Measurements from ENCODE around the gene TSSK1B. TPM values are rescaled to one million over a fixed set of nuclear protein-coding genes. Genes with fewer than 3 reads are reported as not detected.

The TSSK1B gene
- total and polyA plus RNA-seq, 4 donors = 0.06 to 0.28 (median 0.14) TPM; not detected in 1

DNA sequence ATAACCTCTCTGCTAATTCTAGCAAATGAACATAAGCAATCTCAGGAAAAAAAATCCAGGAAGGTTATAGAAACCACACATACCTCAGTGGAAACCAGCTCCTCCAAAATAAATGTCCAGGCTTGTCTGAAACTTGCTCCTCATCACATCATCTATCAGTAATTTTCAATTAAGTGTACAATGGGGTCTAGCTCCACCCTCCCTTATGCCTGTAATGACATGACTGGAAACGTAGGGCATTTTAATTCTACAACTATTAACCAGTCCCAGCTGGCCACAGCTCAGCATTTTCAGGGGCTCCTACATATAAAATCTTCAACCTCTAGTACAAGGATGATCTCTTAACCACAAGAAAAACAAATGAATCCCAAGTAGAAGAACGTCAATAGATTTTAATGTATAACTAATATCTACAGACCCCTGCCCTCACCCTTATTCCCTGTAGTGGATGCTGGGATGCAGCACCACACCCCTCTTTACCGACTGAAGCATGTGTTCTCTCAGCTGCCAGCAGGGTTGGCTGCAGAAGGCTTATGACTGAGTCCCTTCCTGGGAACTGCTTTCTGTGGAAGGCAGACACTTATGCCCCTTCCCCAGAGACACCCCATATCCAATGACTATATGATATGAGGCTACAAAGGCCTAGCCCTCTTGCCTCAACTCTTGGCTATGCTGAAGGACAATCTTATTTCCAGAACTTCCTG, 6.8 kb downstream of the TSSK1B start:
- DNase-seq = no peak
- no peak overlapping the region for H3K9ac ChIP-seq (ENCODE audit: insufficient read depth in 1 of 2, low read length in 2 of 2)
- H3K27ac ChIP-seq (ENCODE audit: low read depth in 1 of 2, low read length in 1 of 2) = no peak overlapping the region
- no peaks in the 10 kb centered on the region for H3K36me3 ChIP-seq (ENCODE audit: control insufficient read depth in 4 of 4, insufficient read depth in 4 of 4, low read length in 4 of 4)
- H3K4me1 ChIP-seq (ENCODE audit: control insufficient read depth in 5 of 5, insufficient read depth in 5 of 5, low read length in 5 of 5) = no peaks in the 10 kb centered on the region
- ATAC-seq (ENCODE audit: insufficient read depth, low FRiP score) = no peak
- TF ChIP-seq, protein P1, sequence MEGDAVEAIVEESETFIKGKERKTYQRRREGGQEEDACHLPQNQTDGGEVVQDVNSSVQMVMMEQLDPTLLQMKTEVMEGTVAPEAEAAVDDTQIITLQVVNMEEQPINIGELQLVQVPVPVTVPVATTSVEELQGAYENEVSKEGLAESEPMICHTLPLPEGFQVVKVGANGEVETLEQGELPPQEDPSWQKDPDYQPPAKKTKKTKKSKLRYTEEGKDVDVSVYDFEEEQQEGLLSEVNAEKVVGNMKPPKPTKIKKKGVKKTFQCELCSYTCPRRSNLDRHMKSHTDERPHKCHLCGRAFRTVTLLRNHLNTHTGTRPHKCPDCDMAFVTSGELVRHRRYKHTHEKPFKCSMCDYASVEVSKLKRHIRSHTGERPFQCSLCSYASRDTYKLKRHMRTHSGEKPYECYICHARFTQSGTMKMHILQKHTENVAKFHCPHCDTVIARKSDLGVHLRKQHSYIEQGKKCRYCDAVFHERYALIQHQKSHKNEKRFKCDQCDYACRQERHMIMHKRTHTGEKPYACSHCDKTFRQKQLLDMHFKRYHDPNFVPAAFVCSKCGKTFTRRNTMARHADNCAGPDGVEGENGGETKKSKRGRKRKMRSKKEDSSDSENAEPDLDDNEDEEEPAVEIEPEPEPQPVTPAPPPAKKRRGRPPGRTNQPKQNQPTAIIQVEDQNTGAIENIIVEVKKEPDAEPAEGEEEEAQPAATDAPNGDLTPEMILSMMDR (IDR thresholded peaks at IDR 0.05; ENCODE audit: control extremely low read depth, extremely low read depth) = no peak
- H3K4me3 ChIP-seq = no peak overlapping the region
- WGBS, 2 donors = 84% methylated on average over 3 of the region's 3 CpGs
- H3K9me3 ChIP-seq (ENCODE audit: control insufficient read depth in 4 of 4, insufficient read depth in 3 of 4, low read length in 3 of 4) = no peaks in the 10 kb centered on the region
- no peaks in the 10 kb centered on the region for H3K27me3 ChIP-seq (ENCODE audit: control insufficient read depth in 3 of 3, insufficient read depth in 3 of 3, low read length in 2 of 3)

DNA sequence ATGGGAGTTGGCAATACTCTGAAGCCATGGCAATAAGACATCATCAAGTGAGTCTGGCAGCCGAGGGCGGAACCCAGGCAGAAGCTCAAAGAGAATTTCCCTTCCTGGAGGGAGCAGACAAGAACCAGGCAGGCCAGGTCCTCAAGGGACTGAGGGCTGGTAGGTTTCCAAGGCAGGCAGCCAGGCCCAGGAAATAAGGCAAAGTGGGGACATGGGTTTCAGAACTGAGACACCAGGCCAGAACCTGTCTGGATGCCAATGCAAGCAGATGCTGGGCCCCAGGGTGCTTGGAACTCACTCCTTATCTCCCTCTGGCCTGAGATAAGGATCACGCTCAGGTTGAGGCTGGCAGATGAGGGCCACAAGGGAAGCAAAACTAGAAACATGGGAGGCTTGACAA, 8.9 kb downstream of the TSSK1B start:
- ATAC-seq (ENCODE audit: insufficient read depth, low FRiP score) = no peak
- TF ChIP-seq, protein P1 (IDR thresholded peaks at IDR 0.05; ENCODE audit: control extremely low read depth, extremely low read depth) = no peak
- no peaks in the 10 kb centered on the region for H3K9me3 ChIP-seq (ENCODE audit: control insufficient read depth in 4 of 4, insufficient read depth in 3 of 4, low read length in 3 of 4)
- no peak overlapping the region for H3K9ac ChIP-seq (ENCODE audit: insufficient read depth in 1 of 2, low read length in 2 of 2)
- no peaks in the 10 kb centered on the region for H3K36me3 ChIP-seq (ENCODE audit: control insufficient read depth in 4 of 4, insufficient read depth in 4 of 4, low read length in 4 of 4)
- DNase-seq = no peak
- 78 to 87% methylated on average over 3 of the region's 3 CpGs for WGBS, 2 donors
- no peaks in the 10 kb centered on the region for H3K27me3 ChIP-seq (ENCODE audit: control insufficient read depth in 3 of 3, insufficient read depth in 3 of 3, low read length in 2 of 3)
- no peaks in the 10 kb centered on the region for H3K4me1 ChIP-seq (ENCODE audit: control insufficient read depth in 5 of 5, insufficient read depth in 5 of 5, low read length in 5 of 5)
- H3K4me3 ChIP-seq = no peak overlapping the region
- no peak overlapping the region for H3K27ac ChIP-seq (ENCODE audit: low read depth in 1 of 2, low read length in 1 of 2)

DNA sequence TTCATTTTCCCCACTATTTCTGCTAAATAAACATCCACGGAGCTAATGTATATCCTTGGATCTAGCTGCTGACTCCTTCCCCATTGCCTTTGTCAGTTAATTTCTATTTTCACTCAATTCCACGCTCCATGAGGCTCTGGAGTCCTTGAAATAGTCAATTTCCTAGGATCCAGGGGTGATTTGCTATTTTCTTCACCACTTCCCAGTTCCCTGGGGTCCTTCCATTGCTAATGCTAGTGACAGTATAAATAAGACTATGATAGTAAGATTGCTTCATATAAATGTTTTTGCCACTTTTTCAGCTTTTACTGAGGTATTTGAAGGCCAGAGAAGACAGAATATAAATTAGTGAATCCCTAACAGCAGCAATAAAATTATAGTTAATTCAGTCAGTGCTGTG, 13.1 kb downstream of the TSSK1B start:
- Histone ChIP-seq H3K9me3 (ENCODE audit: control insufficient read depth in 4 of 4, insufficient read depth in 3 of 4, low read length in 3 of 4) (no peaks in the 10 kb centered on the region), H3K27me3 (ENCODE audit: control insufficient read depth in 3 of 3, insufficient read depth in 3 of 3, low read length in 2 of 3) (no peaks in the 10 kb centered on the region), H3K9ac (ENCODE audit: insufficient read depth in 1 of 2, low read length in 2 of 2) (no peak overlapping the region), H3K27ac (ENCODE audit: low read depth in 1 of 2, low read length in 1 of 2) (no peak overlapping the region), H3K4me1 (ENCODE audit: control insufficient read depth in 5 of 5, insufficient read depth in 5 of 5, low read length in 5 of 5) (no peaks in the 10 kb centered on the region), H3K4me3 (no peak overlapping the region), H3K36me3 (ENCODE audit: control insufficient read depth in 4 of 4, insufficient read depth in 4 of 4, low read length in 4 of 4) (no peaks in the 10 kb centered on the region)
- no peak for ATAC-seq (ENCODE audit: insufficient read depth, low FRiP score)
- no peak for DNase-seq
- 73 to 80% methylated on average over 2 of the region's 2 CpGs for WGBS, 2 donors
- TF ChIP-seq, protein P1 (IDR thresholded peaks at IDR 0.05; ENCODE audit: control extremely low read depth, extremely low read depth) = no peak

DNA sequence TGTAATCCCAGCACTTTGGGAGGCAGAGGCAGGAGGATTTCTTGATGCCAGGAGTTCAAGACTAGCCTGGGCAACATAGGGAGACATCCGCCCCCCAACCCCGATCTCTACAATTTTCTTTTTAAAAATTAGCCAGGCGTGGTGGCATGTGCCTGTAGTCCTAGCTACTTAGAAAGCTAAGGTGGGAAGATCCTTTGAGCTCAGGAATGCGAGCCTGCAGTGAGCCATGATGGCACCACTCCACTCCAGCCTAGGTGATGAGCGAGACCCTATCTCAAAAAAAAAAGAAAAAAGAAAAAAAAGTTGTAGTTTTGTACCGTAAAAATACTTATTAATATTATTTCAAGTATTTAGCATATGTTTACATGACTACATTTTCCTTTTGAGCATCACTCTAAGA, 29.3 kb downstream of the TSSK1B start:
- Histone ChIP-seq H3K9me3 (ENCODE audit: control insufficient read depth in 4 of 4, insufficient read depth in 3 of 4, low read length in 3 of 4) (no peaks in the 10 kb centered on the region), H3K36me3 (ENCODE audit: control insufficient read depth in 4 of 4, insufficient read depth in 4 of 4, low read length in 4 of 4) (no peaks in the 10 kb centered on the region), H3K27ac (ENCODE audit: low read depth in 1 of 2, low read length in 1 of 2) (no peak overlapping the region), H3K4me3 (no peak overlapping the region), H3K27me3 (ENCODE audit: control insufficient read depth in 3 of 3, insufficient read depth in 3 of 3, low read length in 2 of 3) (peaks cover 0 to 3% (median 0%) of the 10 kb centered on the region in 3 donors), H3K4me1 (ENCODE audit: control insufficient read depth in 5 of 5, insufficient read depth in 5 of 5, low read length in 5 of 5) (no peaks in the 10 kb centered on the region), H3K9ac (ENCODE audit: insufficient read depth in 1 of 2, low read length in 2 of 2) (no peak overlapping the region)
- 90 to 93% methylated on average over 6 of the region's 6 CpGs for WGBS, 2 donors
- TF ChIP-seq, protein P1 (IDR thresholded peaks at IDR 0.05; ENCODE audit: control extremely low read depth, extremely low read depth) = no peak
- no peak for DNase-seq
- no peak for ATAC-seq (ENCODE audit: insufficient read depth, low FRiP score)
